GM12892 (cell line): ENCODE data around the gene KRT23.

Experiments used
- POLR2A ChIP-seq: IDR thresholded peaks from 2 replicates; pipeline ENCODE4 v1.6.1; 2011; ENCODE audit warnings: low read depth, low read length, control low read depth
- POLR2AphosphoS5 ChIP-seq: IDR thresholded peaks from 2 replicates; pipeline ENCODE4 v1.6.1; 2011; ENCODE audit warnings: low read depth, low read length, control low read depth

DNA sequence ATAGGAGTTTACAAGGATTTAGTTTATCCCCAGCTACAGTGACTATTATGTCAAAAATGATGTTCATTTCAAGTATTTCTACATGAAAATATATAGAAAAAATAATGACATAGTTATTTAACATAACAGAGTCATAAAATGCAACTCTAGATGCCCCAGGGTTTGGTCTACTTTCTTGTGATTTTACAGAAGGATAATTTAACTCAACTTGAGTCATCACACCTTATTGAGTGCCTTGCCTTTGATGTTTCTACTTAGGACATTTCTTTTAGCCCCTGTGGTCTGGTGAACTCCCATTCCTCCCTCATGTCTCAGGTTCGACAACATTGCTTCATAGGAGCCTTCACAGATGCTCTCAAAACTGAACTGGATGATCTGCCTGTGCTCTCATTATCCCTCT is 54.4 kb downstream of the KRT23 start:
- TF ChIP-seq POLR2A (no peak), POLR2AphosphoS5 (no peak)
